HL-60/S4 treated with retinoic acid at 250 ng/mL for 4 days and 3 days (cell line): ENCODE measurements around the gene TMEM213.

Experiments
- in situ Hi-C: fragments of 300-500 bp; cut with MboI; formaldehyde crosslinking; loops from 2 replicates; pipeline ENCODE4 v1.7.0; 2022; ENCODE audit warnings: low sequenced_read_pairs

Gene TMEM213, protein sequence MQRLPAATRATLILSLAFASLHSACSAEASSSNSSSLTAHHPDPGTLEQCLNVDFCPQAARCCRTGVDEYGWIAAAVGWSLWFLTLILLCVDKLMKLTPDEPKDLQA

DNA sequence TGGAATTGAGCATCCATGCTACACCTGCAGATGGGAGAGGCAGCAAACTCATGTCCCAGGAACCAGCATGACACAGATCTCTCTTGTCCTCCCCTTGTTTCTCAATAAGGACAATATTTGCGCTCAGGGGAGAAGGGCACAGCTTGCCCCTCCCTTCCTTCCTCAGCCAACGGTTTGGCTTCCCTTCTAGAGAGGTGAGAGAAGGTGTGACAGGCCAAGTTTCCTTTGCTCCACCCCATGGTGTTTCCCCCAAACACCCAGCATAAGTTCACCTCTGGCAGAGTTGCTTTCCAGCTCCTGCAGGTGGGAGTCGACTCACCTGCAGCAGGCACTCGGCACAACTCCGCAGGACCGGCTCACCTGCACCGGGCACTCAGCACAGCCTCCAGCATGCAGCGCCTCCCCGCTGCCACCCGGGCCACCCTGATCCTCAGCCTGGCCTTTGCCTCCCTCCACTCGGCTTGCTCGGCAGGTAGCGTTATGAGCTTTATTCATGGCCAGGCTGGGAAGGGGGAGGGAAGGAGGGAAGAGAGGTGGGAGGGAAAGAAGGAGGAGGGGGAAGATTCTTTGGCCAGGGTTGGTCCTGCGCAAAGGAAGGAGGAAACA, at the start of gene TMEM213, which contains the start of gene ATP6V0A4:
Gene TMEM213, plus strand, starts transcription at position 280 of the 606 bp plus-strand sequence. Its CDS starts 111 bp downstream, at position 391.
Gene ATP6V0A4, minus strand, starts transcription at position 482 of the 606 bp plus-strand sequence. CDS start 26,949 bp downstream, outside the sequence.
- in situ Hi-C loops, result no loop called here

DNA sequence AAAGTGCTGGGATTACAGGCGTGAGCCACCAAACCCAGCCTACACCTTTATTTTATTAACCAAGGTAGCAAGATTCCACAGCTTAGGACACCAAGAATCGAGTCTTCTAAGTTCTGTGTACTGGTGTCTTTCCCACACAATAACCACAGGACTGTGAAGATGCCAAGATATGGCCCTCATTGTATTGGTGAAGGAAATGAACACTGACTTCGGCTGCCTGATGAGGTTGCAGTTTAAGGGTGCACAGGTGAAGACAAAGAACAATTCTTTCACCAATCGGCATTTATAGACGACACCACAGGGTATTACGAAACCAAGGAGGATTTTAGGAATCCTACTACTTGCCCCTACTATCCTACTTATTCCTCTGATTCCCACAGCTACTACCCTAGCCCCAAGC, 49.1 kb upstream of the TMEM213 start:
- in situ Hi-C loops, result loop anchor here (25.0 kb wide), 1 partner anchor 586 kb away; no protein-coding TSS in a partner anchor

DNA sequence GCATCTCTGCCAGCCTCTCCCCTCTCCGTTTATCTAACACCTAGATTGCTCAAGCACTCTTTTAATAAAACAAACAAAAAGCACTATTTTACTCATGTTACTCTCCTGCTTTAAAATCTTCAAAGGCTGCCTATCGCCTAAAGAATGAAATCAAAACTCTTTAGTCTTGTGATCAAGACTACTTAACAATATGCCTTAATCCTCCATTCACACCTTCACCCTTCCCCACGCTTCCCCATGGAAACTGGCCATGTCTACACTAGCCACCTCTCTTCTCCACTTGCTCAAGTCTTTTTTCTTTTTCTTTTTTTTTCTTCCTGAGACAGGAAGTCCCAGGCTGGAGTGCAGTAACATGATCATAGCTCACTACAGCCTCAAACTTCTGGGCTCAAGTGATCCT, 47.8 kb upstream of the TMEM213 start:
- in situ Hi-C loops, result loop anchor here (25.0 kb wide), 1 partner anchor 588 kb away; no protein-coding TSS in a partner anchor

DNA sequence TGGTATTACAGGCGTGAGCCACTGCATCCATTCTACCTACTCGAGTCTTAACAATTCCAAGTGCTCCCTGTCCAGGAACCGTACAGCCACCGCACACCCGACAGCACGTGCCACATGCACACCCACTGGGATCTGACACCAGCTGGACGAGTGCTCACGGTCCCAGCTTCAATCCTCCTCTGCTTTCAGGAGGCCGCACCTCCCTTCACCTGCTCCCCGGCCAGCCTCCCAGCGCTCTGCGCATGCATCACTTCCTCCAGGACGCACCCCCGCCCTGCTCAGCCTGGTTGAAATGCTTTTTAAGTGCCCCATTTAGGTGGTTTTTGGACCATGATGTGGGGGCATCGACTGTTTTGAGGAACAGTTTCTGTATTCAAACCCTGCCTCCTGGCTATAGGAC, 47.3 kb upstream of the TMEM213 start:
- in situ Hi-C loops, result no loop called here

DNA sequence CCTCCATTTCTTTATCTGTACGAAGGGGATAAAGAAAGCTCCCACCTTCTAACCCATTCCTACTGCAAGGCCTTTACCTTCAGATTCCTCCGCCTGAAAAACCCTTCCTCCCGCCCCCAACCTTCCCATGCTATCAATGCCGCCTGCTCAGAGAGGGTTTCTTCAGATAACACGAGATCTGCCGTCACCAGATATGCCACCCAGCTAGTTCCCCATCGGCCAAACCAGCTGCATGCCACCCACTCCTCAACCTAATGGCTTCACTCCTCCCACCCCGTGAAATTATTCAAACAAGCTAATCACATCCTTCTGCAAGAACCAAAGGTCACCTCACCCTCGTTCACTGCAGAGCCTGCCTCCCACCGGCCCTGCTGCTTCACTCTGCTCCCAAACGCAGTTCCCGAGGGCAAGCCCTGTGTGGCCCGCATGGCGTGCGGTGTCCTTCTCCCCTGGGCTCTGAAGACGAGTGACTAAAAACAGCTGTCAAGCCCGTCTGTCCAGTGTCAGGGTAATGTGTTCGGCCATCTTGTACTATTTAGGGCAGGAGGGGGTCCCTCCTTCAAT, 46.8 kb upstream of the TMEM213 start:
- in situ Hi-C loops, result no loop called here

DNA sequence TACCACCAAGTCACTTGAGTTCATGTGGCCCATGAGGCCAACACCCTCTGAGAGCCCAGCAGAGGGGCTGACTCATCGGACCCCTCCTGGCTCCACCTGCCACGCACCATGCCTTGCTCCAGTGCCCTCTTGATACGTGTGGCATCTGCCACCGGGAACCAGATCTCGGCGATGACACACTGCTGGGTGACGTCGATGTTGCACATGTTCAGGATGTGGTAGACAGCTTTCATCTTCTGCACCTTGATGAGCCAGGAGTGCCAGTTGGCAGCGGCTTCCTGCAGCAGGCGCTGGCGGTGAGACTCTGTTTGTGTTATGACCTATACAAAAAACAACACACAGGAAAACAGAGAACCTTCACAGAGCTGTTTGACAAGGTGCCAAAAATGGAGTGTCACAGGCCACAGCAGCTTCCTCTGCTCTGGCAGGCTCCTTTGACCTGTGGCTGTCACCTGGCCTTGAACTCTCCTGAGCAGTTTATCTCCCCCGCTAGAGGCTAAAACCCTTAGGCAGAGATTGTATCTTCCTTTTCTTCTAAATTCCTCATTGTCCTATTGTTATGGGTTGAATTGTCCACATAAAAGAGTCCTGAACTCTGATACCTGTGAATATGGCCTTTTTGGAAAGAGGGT, 45.2 kb upstream of the TMEM213 start:
- in situ Hi-C loops, result no loop called here

DNA sequence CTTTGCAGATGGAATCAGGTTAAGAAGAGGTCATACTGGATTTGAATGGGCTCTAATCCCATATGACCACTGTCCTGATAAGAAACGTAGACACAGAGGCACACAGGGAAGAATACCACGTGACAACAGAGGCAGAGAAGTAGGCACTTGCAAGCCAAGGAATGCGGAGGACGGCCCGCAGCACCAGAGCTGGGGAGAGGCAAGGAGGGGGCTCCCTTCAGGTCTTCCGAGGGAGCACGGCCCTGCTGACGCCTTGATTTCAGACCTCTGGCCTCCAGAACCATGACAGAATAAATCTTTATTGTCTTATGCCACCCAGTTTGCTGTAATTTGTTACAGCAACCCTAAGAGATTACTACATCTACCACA, 44.7 kb upstream of the TMEM213 start:
- in situ Hi-C loops, result no loop called here

DNA sequence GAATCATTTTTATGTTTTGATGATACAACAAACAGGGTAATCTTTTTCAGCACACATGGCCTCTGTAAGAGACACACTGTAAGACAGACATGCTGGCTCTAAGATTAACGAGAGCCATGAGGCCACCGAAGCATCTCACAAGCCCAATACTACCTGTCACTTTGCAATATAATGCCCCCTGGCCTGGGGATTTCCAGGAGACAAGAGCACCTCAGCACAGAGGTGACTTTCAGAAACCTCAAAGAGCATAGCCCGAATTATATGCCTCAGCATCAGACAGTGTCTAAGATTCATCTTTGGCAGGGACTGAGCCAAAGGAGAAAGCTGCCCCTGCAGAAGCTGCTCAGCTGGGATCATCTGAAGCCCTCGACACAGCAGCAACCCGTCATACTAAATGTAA, 44.2 kb upstream of the TMEM213 start:
- in situ Hi-C loops, result no loop called here

DNA sequence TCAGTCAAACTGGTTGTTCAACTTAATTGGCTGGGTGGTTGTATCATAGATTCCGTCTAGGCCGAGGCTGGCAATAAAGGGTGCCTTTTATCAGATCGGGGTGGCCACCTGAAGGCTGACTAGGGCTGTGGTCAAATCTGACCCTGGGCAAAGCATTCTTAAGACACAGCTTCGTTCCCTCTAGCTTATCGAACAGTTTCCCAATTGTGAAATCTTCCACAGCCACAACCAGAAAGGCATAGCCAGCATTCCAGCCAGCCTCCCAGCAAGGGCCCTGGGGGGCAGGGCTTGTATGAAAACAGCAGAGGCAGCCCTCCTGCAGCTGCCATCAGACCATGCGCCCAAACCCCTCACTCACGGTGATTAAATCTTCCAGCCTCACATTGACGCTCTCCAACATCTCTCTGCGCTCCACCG, 42.5 kb upstream of the TMEM213 start:
- in situ Hi-C loops, result no loop called here

DNA sequence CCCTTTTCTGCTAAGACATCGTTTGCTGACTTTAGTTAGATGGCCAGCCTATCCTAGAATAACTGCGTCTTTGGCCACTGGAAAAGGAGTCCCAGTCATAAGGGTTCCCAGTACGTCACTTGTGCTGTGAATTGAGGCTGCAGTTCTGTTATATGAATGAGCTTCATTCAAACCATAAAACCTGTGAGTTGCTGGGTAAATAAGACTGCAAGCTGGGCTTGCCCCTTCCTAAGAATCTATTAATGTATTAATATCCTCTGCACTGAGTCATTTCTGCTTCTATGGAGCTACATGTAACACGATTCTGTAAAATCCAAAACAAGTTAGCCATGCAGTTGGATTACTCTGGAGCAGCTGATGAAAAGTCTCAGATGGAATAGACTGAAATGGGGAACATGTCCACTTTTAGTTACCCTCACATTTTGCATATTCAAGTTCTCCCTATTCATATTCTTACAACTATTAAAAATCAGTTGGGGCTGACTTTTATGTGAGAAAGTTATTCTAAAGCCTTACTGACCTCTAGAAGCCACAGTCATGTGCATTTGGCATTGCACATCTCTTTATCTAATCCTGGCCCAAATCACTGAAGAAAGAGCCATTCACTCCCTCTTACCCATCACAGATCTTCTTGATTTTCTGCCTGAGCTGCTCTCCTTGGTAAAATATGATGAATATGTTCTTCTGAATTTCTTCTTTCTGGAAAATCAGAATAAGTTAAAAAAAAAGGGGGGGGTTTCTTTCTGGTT, 41.8 kb upstream of the TMEM213 start:
- in situ Hi-C loops, result no loop called here

DNA sequence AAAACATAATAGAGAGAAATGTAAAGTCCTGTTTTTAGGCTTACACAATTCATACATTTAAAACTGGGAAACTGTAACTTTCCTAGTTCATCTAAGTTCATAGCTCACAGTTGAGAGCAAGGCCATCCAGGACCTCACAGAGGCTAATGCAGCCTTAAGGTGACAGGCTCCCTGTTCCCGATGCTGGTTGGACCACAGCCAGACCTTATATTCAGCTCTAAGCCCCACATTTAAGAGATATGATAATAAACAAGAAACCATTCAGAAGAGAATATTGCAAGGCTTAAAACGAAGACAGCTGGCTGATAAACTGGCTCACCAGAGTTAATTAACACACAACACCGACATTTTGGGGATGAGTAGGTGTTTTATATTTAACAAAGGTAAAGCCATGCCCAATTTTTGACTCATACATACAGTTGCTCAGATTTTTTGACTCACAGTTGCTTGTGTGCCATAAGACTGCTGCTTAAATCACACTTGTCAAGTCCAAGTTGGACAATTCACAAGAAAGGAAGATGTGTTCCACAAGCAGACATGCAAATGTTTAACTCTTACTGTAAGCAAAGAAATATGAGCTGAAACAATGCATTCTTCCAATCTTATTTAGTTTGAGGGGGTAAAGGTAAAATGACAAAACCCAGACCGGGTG, 41.1 kb upstream of the TMEM213 start:
- in situ Hi-C loops, result no loop called here

DNA sequence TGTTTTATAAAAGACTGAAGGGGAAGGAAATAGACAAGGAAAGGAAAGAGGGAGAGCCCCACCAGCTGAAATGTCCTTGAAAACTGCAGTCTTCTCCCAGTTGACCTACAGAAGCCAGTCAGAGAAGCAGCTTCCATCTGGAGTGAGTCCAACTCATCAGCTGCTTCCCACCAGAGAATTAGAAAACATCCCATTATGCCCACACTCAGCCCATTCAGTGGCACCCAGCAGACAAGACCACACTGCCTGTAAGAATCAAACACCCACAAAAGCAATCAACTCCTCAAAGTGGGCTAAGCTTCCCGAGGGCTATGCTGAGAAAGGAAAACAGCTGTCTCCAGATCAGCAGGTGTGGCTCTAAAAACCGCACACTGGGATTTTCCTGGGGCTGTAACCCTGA, 29.6 kb upstream of the TMEM213 start:
- in situ Hi-C loops, result no loop called here

DNA sequence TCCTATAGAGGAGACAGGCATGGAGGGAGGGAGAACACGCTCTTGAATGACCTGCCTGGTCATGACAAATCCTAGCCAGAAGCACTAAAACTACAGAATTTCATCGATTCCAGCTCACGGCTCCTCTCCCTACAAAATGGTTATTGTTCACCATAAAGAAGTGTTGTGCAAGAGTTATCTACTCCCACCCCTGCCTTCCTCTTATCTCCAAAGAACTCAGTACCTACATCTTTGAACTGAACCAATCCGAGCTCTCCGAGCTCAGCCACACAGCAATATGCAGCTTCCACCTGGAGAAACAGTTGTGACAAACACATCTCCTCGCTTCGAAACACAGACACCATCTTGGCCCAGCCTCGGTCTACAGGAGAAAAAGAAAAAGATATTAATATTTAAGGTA, 26.9 kb upstream of the TMEM213 start:
- in situ Hi-C loops, result no loop called here

DNA sequence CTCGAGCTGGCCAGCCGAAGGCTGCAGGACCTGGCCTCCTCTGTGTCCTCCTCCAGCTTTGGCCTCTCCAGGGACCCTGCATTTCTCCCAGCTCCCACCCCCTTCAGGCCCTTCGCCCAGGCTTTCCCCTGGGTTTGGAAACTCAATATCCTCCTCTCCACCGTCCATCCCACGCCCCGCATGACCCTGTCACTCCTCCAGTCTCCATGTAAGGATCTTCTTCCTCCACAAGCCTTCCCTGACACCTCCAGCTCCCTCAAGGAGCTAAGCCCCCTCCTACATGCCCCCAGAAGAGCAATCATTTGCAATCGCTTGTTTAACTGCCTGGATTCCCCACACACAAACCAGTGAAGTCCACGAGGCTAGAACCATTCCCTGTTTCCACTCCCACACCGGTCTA, 24.6 kb upstream of the TMEM213 start:
- in situ Hi-C loops, result no loop called here

DNA sequence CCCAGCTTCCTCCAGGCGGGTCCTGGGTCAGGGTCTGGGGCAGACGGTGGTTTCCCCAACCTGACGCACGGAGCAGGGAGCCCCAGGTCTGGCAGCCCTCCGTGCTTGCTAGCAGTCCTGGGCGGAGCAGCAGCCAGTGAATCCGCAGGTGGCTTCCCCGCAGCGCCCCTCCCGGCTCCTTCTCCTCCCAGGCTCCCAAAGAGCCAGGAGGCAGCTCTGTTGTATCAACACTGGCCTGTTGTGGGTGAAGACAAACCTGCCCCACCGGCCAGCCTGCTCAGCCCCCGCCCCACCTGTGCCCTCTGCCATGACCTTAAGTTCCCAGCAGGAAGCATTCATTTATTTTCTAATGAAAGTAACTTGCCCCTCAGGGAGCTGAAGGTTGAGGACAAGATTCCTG, 24.0 kb upstream of the TMEM213 start:
- in situ Hi-C loops, result no loop called here

DNA sequence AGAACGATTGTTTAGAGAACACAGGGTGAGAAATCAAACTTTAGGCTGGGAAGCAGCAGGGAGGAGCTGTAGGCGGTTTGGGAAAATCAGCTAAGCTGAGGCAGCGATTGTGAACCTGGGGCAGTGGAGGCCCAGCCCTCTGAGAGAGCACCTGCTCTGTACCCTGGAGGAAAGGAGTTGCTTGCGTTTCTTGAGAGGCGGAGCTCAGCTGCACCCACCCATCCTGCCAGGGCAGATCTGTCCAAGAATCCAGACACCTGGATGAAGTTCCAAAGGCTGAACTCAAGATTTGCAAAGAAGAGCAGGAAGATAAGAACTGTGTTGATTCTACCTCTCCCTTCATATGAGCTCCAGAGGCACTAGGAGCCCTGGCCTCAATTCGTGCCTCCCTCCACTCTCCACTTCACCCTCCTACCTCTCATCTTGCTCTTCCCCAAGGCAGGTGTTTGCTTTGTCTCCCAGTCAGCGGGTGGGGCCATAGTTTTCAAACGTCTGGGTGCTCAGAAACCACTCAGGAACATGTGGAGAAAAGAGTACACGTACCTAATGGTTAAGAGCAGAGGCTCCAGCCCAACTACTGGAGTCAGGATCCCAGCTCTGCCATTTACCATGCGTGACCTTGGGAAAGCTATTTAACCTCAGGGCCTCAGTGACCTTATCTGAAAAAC, 21.5 kb upstream of the TMEM213 start:
- in situ Hi-C loops, result no loop called here

DNA sequence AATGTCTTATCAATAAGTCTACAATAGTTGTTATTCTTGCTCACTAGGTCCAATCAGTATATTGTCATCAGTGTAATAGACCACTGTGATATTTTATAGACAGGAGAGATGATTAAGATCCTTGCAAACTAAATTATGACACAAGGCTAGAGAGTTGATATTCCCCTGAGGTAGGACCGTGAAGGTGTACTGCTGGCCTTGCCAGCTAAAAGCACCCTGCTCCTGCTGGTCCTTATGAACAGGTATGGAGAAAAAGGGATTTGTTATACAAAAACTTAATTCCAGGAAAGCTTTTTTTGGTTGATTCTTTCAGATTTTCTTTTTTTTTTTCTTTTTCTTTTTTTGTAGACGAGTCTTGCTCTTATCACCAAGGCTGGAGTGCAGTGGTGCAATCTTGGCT, 16.8 kb upstream of the TMEM213 start:
- in situ Hi-C loops, result no loop called here

DNA sequence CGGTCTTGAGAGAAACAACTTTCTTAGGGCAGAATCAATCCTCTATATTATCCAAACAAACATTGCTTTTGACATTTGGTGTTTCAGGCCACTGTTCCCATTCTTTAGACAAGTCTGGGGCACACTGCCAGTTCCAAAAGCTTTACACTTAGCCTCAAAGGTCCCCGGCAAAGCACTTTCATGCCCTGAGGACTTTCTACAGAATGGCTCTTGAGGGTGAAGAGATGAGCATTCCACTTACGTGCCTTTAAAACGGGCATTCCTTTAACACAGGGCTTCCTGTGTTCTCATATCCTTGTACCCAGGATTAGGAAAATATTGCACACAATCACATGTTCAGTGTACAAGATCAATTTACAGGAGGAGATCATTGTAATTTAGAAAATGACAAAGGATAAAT, 13.1 kb upstream of the TMEM213 start:
- in situ Hi-C loops, result no loop called here

DNA sequence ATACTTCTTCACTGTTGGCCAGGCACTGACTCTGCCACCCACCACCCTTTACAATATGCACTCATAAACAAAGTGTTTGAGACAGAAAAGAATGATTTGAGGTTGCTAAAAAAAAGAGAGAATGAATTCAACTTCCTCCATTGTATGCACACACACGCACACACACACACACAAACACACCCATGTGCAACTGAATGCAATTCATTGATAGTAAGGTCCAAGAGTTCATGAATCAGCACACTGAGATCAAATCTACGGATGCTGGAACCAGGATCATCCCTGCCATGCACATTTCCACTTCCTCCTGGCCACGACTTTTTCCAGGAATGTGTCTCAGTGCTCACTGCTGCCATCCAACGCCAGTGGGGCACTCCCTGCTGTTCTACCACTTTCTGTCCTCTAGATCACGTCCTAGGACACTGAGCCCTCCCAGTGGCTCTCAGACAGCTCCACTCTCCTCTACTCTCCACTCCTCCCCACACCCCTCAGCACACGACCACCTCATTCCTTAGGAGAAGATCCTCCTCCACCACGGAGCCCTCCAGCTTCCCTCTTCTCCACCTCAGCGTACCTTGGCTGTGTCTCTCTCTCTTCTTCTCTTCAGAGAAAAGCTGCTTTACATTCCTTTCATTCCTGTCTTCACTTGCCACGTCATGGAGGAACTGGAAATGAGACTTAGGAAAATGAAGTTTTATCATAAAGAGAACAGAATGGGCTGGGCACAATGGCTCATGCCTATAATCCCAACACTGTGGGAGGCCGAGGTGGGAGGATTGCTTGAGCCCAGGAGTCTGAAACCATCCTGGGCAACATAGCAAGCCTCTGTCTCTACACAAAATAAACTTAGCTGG, 12.0 kb upstream of the TMEM213 start:
- in situ Hi-C loops, result no loop called here
